ENCODE data around the gene MSI2.

Gene MSI2

GRCh38 chr17:57436565-57436964 is 180.2 kb downstream of the MSI2 start:
- TF ChIP-seq CTCF (IDR thresholded peaks at IDR 0.05; ENCODE audit: low read depth, low read length, poor library complexity, severe bottlenecking) = no peak
- TF ChIP-seq EZH2phosphoT487 (IDR thresholded peaks at IDR 0.05; ENCODE audit: borderline replicate concordance, low read length) = no peak
- H3K9me2 ChIP-seq (replicated peaks; ENCODE audit: control insufficient read depth, low read length) = no peaks in the 10 kb centered on the region
- H3K79me2 ChIP-seq (ENCODE audit: control insufficient read depth, low read length) = peaks cover 61% of the 10 kb centered on the region
- H3K4me2 ChIP-seq (ENCODE audit: low read length) = no peak overlapping the region
- no peaks in the 10 kb centered on the region; the same call in 1 of the 2 replicates for H3K36me3 ChIP-seq (ENCODE audit: control insufficient read depth, low read length)
- no peaks in the 10 kb centered on the region for H3F3A ChIP-seq (ENCODE audit: control insufficient read depth, insufficient read depth)
- H3K9me3 ChIP-seq (ENCODE audit: control insufficient read depth, insufficient read depth, low read length) = no peaks in the 10 kb centered on the region
- no peak overlapping the region for H3K4me3 ChIP-seq (ENCODE audit: low read length)
- no peaks in the 10 kb centered on the region; the same call in 1 of the 2 replicates for H4K20me1 ChIP-seq (ENCODE audit: control insufficient read depth, insufficient read depth, low read depth, low read length)
- no peak overlapping the region for H3K27ac ChIP-seq (ENCODE audit: low read depth, low read length)
- H3K27me3 ChIP-seq (ENCODE audit: control insufficient read depth, low read length) = no peaks in the 10 kb centered on the region
- H3K4me1 ChIP-seq (ENCODE audit: control insufficient read depth, low read length) = peaks cover 34% of the 10 kb centered on the region

- Histone ChIP-seq H3K79me2 (ENCODE audit: control insufficient read depth, low read length) (peaks cover 56% of the 10 kb centered on the region), H3K4me1 (ENCODE audit: control insufficient read depth, low read length) (peaks cover 51% of the 10 kb centered on the region), H3K27me3 (ENCODE audit: control insufficient read depth, low read length) (no peaks in the 10 kb centered on the region), H3F3A (ENCODE audit: control insufficient read depth, insufficient read depth) (no peaks in the 10 kb centered on the region), H3K9me2 (replicated peaks; ENCODE audit: control insufficient read depth, low read length) (no peaks in the 10 kb centered on the region), H3K36me3 (ENCODE audit: control insufficient read depth, low read length) (no peaks in the 10 kb centered on the region), H3K9me3 (ENCODE audit: control insufficient read depth, insufficient read depth, low read length) (no peaks in the 10 kb centered on the region), H3K27ac (ENCODE audit: low read depth, low read length) (no peak overlapping the region), H4K20me1 (ENCODE audit: control insufficient read depth, insufficient read depth, low read depth, low read length) (no peaks in the 10 kb centered on the region; the same call in 1 of the 2 replicates), H3K4me2 (ENCODE audit: low read length) (no peak overlapping the region), H3K4me3 (ENCODE audit: low read length) (no peak overlapping the region)
- TF ChIP-seq EZH2phosphoT487 (IDR thresholded peaks at IDR 0.05; ENCODE audit: borderline replicate concordance, low read length) (no peak), CTCF (IDR thresholded peaks at IDR 0.05; ENCODE audit: low read depth, low read length, poor library complexity, severe bottlenecking) (no peak)
Observed at GRCh38 chr17:57438066-57438731, 181.9 kb downstream of the MSI2 start.

GRCh38 chr17:57439651-57440050 is 183.3 kb downstream of the MSI2 start:
- peak overlapping the region; percentile 48 for H3K27ac ChIP-seq (ENCODE audit: low read depth, low read length)
- H3K4me2 ChIP-seq (ENCODE audit: low read length) = peak overlapping the region; percentile 57
- H3K9me3 ChIP-seq (ENCODE audit: control insufficient read depth, insufficient read depth, low read length) = no peaks in the 10 kb centered on the region

More at GRCh38 chr17:57439651-57440050, 183.3 kb downstream of the MSI2 start:
- TF ChIP-seq CTCF (IDR thresholded peaks at IDR 0.05; ENCODE audit: low read depth, low read length, poor library complexity, severe bottlenecking) (no peak), EZH2phosphoT487 (IDR thresholded peaks at IDR 0.05; ENCODE audit: borderline replicate concordance, low read length) (no peak)
- Histone ChIP-seq H3K36me3 (ENCODE audit: control insufficient read depth, low read length) (no peaks in the 10 kb centered on the region), H4K20me1 (ENCODE audit: control insufficient read depth, insufficient read depth, low read depth, low read length) (no peaks in the 10 kb centered on the region), H3K9me2 (replicated peaks; ENCODE audit: control insufficient read depth, low read length) (no peaks in the 10 kb centered on the region), H3K27me3 (ENCODE audit: control insufficient read depth, low read length) (no peaks in the 10 kb centered on the region), H3K4me1 (ENCODE audit: control insufficient read depth, low read length) (peaks cover 65% of the 10 kb centered on the region), H3F3A (ENCODE audit: control insufficient read depth, insufficient read depth) (no peaks in the 10 kb centered on the region), H3K79me2 (ENCODE audit: control insufficient read depth, low read length) (peaks cover 64% of the 10 kb centered on the region), H3K4me3 (ENCODE audit: low read length) (peak overlapping the region; percentile 32; the same call in 1 of the 2 replicates)

Measured in DOHH2 (cell line).